ENCODE measurements around the gene ORM1.

- TF ChIP-seq CTCF (conservative IDR thresholded peaks at IDR 0.05; ENCODE audit: low read length): no peak
- TF ChIP-seq EZH2phosphoT487 (IDR thresholded peaks at IDR 0.05; ENCODE audit: borderline replicate concordance, low read depth, low read length): no peak
Observed at GRCh38 chr9:114279693-114280092, 43.2 kb upstream of the ORM1 start.
